H1 (cell line): Measurements from ENCODE around the gene CKS1B. TPM values are rescaled to one million over a fixed set of nuclear protein-coding genes. Genes with fewer than 3 reads are reported as not detected.

Source experiments
- CTCF ChIP-seq, 3 experiments: IDR thresholded peaks; 1 replicate in 2 of 3; 2 replicates in 1 of 3; pipeline versions ENCODE4 v1.5.1 to v1.6.1; 2011; ENCODE audit warnings: low read length in 3 of 3, mild to moderate bottlenecking in 3 of 3, inconsistent platforms in 2 of 3, low read depth in 1 of 3, moderate library complexity in 1 of 3; ENCODE audit not compliant: insufficient read depth in 1 of 3; ENCODE audit errors: control extremely low read depth in 1 of 3
- KDM1A ChIP-seq: fragments of 200-600, 300-600 bp; sonication (generic); IDR thresholded peaks from 2 replicates; pipeline ENCODE4 v1.7.1; 2016; ENCODE audit warnings: mild to moderate bottlenecking, low read length, borderline replicate concordance
- KDM4A ChIP-seq: IDR thresholded peaks from one replicate; pipeline ENCODE4 v1.7.1; 2012; ENCODE audit warnings: low read depth, mild to moderate bottlenecking, moderate library complexity, low read length, inconsistent platforms; ENCODE audit not compliant: severe bottlenecking
- RNF2 ChIP-seq: fragments of 200-900, 300-1000 bp; sonication (generic); IDR thresholded peaks from 2 replicates; pipeline ENCODE4 v1.7.1; 2016; ENCODE audit warnings: borderline replicate concordance, low read depth, mild to moderate bottlenecking, antibody characterized with exemption, low read length; ENCODE audit not compliant: poor library complexity, severe bottlenecking; ENCODE audit errors: missing control alignments
- RXRA ChIP-seq: IDR thresholded peaks from 2 replicates; pipeline ENCODE4 v1.6.1; 2011; ENCODE audit warnings: low read depth, mild to moderate bottlenecking, low read length, moderate library complexity; ENCODE audit not compliant: insufficient read depth
- polyA plus RNA-seq, 7 experiments: library from polyadenylated mRNA; depleted of rRNA in 3 of 7; stranded (reverse) in 5 of 7; unstranded in 2 of 7; fragments of >200 nt in 5 of 7; fragments of 200-250 nt in 2 of 7; gene quantifications; 1 replicate in 5 of 7; 2 replicates in 1 of 7; 4 replicates in 1 of 7; pipeline versions ENCODE4 v1.2.1 to v1.2.3, GENCODE V29; 2011 to 2013; ENCODE audit warnings: missing spikeins in 2 of 7, mixed read lengths in 2 of 7
- total RNA-seq: library from RNA; stranded (reverse); fragmentation: NEBNext Ultra II Directional; extraction: Animal tissue kit (Norgen Biotek cat#: 25700); gene quantifications from 2 replicates; pipeline ENCODE4 v1.2.1, GENCODE V29; 2021

Gene CKS1B
- total and polyA plus RNA-seq, 2 of the 8 experiments (the other 6 are each of a cell fraction or from before 2014, with no cell fraction given) = 294 to 1,025 TPM

- no peak for TF ChIP-seq CTCF (IDR thresholded peaks at IDR 0.05; ENCODE audit: control extremely low read depth in 1 of 3, insufficient read depth in 1 of 3, low read depth in 1 of 3, low read length in 3 of 3)
- TF ChIP-seq KDM1A = no peak
- TF ChIP-seq RNF2 = no peak
- no peak for TF ChIP-seq KDM4A
- no peak for TF ChIP-seq RXRA
- TF ChIP-seq, all 59 proteins: peak for 0
Measured at GRCh38 chr1:154958036-154958435, 16.4 kb upstream of the CKS1B start (continued).
